NT2/D1 (cell line): ENCODE measurements around the gene ABI3BP.

ENCODE experiments used
- YY1 ChIP-seq: IDR thresholded peaks from 2 replicates; pipeline ENCODE4 v1.6.1; 2011; ENCODE audit not compliant: insufficient read length, insufficient read depth
- ZNF274 ChIP-seq: IDR thresholded peaks from 2 replicates; pipeline ENCODE4 v1.6.1; 2011; ENCODE audit warnings: mild to moderate bottlenecking, low read depth, low read length

DNA sequence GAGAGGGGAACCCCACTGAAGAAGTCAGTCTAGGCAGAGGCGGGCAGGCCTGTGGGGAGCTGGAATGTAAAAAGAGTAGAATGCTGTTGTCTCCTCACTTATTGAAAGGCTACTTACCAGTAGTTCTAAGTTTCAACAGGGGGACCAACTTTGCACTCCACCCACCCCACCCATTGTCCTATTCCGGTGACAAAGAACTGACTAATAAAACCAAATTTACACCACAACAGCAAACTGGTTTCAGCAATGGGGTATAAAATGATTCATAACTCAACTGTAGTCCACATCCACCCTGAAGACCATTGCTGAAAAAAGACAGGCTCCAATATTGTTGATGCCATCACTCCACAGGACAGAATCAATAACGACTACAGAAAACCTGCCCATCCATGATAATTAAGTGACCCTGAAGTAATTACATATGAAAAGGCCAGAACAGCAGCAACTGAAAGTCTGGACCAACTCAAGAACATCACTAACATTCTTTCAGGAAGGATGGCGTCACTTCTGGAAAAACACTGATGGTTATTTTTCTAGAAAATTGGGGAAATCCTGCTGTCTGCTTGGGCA lies 80.2 kb downstream of the ABI3BP start:
- TF ChIP-seq YY1 (no peak), ZNF274 (no peak)
